Loucy (cell line): ENCODE results near the gene C1QTNF3.
"Not testable (repeated sequence)": the region's sequence is repeated elsewhere in the genome, so short reads cannot be mapped to it uniquely, and the experiment has no call there.

Experiments
- H2AFZ ChIP-seq: fragments of 200-600 bp; sonication (generic); 2 replicates; pipeline ENCODE4 v1.6.0; 2016; ENCODE audit warnings: antibody characterized with exemption, mild to moderate bottlenecking, low read length, moderate library complexity
- H3F3A ChIP-seq: fragments of 200-600 bp; 2 replicates; pipeline ENCODE4 v1.6.0; 2016; ENCODE audit warnings: antibody characterized with exemption, low read depth, mild to moderate bottlenecking
- H3K27me3 ChIP-seq: fragments of 200-600 bp; sonication (generic); 2 replicates; pipeline ENCODE4 v1.6.1; 2014; ENCODE audit warnings: low read length, mild to moderate bottlenecking; ENCODE audit not compliant: insufficient read depth, poor library complexity, severe bottlenecking
- H3K36me3 ChIP-seq: fragments of 200-600 bp; sonication (generic); 2 replicates; pipeline ENCODE4 v1.6.1; 2016; ENCODE audit warnings: low read length; ENCODE audit not compliant: insufficient read depth
- H3K4me1 ChIP-seq: fragments of 200-600 bp; sonication (generic); 2 replicates; pipeline ENCODE4 v1.5.1; 2014; ENCODE audit warnings: low read length, mild to moderate bottlenecking; ENCODE audit not compliant: insufficient read depth, poor library complexity, severe bottlenecking
- H3K4me2 ChIP-seq: fragments of 200-600 bp; sonication (generic); 2 replicates; pipeline ENCODE4 v1.6.0; 2014; ENCODE audit warnings: antibody characterized with exemption, low read length, low read depth, mild to moderate bottlenecking; ENCODE audit not compliant: poor library complexity, severe bottlenecking
- H3K4me3 ChIP-seq: fragments of 200-600 bp; sonication (generic); 2 replicates; pipeline ENCODE4 v1.5.1; 2014; ENCODE audit warnings: low read length, mild to moderate bottlenecking, mixed read lengths; ENCODE audit not compliant: poor library complexity, severe bottlenecking
- H3K79me2 ChIP-seq: fragments of 200-600 bp; sonication (generic); 2 replicates; pipeline ENCODE4 v1.6.1; 2014; ENCODE audit warnings: low read length; ENCODE audit not compliant: insufficient read depth
- H3K9ac ChIP-seq: fragments of 200-600 bp; sonication (generic); 2 replicates; pipeline ENCODE4 v1.6.0; 2014; ENCODE audit warnings: mild to moderate bottlenecking, low read depth, low read length, moderate library complexity; ENCODE audit not compliant: poor library complexity, severe bottlenecking
- H3K9me2 ChIP-seq: fragments of 200-600 bp; sonication (generic); replicated peaks from 2 replicates; pipeline ENCODE4 v1.6.1; 2016; ENCODE audit warnings: low read depth, low read length, mixed read lengths
- H3K9me3 ChIP-seq: fragments of 200-600 bp; sonication (generic); 2 replicates; pipeline ENCODE4 v1.6.1; 2014; ENCODE audit warnings: mild to moderate bottlenecking, antibody characterized with exemption, low read length, low read depth; ENCODE audit not compliant: insufficient read depth
- H4K20me1 ChIP-seq: fragments of 200-600 bp; sonication (generic); 2 replicates; pipeline ENCODE4 v1.6.0; 2014; ENCODE audit warnings: antibody characterized with exemption, low read length, mild to moderate bottlenecking; ENCODE audit not compliant: insufficient read depth, poor library complexity, severe bottlenecking
- EZH2phosphoT487 ChIP-seq: fragments of 200-600 bp; IDR thresholded peaks from 2 replicates; pipeline ENCODE4 v1.6.1; 2018; ENCODE audit warnings: antibody characterized with exemption, mild to moderate bottlenecking, moderate library complexity, borderline replicate concordance
- TF ChIP-seq, protein P1 (sequence below): fragments of 200-600 bp; sonication (generic); conservative IDR thresholded peaks from 2 replicates; pipeline ENCODE4 v1.5.1; 2014; ENCODE audit warnings: mild to moderate bottlenecking, antibody characterized with exemption, low read length

C1QTNF3 gene

DNA sequence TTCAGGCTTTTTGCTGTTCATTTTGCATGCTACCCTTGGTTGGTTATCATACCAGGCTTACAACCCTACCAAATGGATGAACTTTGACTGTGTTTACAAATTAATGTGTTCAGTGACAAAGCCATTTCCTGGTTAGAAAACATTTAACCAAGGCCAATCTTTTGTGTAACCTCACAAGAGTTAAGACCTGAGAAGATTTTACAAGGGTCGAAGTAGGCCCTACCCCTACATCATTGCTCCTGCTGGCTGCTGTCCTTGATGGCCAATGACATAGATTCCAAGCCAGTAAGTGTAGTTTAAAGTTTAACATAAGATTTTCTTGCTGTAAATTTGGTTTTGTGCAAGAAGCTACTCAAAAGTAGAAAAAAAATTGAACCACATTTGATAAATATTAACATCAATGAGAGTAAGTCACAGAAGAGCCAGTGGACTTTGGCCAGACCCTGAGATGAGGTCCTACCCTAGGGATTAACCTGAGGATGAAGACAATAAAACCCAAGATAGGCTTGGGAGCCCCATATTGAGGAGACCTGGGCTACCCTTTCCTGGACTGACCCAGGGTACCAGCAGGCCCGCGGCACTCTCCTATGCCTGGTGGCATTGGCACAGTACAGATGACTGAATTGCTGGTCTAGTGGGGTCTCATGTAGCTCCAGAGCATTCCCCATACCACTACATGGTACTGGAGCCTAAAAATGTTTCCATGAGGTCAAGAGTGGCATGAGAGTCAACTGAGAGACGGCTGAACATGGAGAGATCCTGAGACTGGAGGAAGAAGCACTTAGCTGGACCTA lies 8.3 kb downstream of the C1QTNF3 start:
- TF ChIP-seq, protein P1, sequence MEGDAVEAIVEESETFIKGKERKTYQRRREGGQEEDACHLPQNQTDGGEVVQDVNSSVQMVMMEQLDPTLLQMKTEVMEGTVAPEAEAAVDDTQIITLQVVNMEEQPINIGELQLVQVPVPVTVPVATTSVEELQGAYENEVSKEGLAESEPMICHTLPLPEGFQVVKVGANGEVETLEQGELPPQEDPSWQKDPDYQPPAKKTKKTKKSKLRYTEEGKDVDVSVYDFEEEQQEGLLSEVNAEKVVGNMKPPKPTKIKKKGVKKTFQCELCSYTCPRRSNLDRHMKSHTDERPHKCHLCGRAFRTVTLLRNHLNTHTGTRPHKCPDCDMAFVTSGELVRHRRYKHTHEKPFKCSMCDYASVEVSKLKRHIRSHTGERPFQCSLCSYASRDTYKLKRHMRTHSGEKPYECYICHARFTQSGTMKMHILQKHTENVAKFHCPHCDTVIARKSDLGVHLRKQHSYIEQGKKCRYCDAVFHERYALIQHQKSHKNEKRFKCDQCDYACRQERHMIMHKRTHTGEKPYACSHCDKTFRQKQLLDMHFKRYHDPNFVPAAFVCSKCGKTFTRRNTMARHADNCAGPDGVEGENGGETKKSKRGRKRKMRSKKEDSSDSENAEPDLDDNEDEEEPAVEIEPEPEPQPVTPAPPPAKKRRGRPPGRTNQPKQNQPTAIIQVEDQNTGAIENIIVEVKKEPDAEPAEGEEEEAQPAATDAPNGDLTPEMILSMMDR: no peak
- TF ChIP-seq EZH2phosphoT487: no peak
- H3K9me2 ChIP-seq: no peaks in the 10 kb centered on the region
- H3K79me2 ChIP-seq: no peaks in the 10 kb centered on the region
- H3K4me1 ChIP-seq: no peaks in the 10 kb centered on the region
- H3K27me3 ChIP-seq: no peaks in the 10 kb centered on the region
- no peaks in the 10 kb centered on the region for H3F3A ChIP-seq
- H3K4me3 ChIP-seq: no peak overlapping the region
- H3K36me3 ChIP-seq: peaks cover 22% of the 10 kb centered on the region; the same call in 1 of the 2 replicates
- no peak overlapping the region for H3K4me2 ChIP-seq
- H2AFZ ChIP-seq: no peak overlapping the region
- H3K9me3 ChIP-seq: no peaks in the 10 kb centered on the region
- H3K9ac ChIP-seq: no peak overlapping the region
- no peaks in the 10 kb centered on the region for H4K20me1 ChIP-seq

DNA sequence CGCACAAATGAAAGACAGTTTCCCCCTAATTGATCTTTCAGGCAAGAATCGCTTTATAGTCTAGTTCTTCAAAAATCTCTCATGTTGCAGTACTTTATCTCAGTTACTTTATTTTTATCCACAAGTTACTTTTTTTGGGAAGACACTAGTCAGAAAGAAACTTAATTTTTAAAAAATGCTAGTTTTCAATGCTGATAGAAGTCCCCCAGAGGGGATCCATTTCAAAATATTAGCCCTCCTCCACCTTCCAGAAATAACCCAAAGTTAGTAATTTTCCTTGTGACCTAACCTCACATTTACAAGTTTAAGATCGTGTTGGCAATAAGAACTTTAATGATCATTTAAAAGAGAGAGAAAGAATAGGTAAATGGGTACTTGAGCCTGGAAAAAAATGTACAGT lies 11.0 kb downstream of the C1QTNF3 start:
- Histone ChIP-seq H3K9me3 (no peaks in the 10 kb centered on the region), H3K4me1 (no peaks in the 10 kb centered on the region)
- TF ChIP-seq, protein P1: no peak

DNA sequence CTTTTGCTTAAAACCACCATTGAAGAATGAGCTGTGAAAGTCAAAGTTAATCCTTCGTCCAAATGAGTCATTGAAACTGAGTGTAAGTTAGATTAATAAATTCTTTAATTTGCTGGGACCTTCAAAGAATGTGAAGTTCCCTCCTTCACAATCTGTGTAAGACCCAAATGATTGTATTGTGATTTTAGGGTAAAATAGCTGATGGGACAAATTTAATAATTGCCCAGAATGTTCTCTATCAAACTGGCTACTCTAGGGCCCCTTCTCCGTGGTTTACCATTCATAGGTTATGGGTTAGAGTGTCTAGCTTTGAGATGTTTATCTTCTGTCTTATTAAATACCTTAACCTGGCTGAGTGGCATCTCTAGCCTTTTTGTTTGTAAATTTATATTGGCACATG lies 11.9 kb downstream of the C1QTNF3 start:
- Histone ChIP-seq H3K9me2 (no peaks in the 10 kb centered on the region), H3K4me3 (no peak overlapping the region), H3K9ac (no peak overlapping the region), H3K4me1 (no peaks in the 10 kb centered on the region), H2AFZ (no peak overlapping the region), H3K36me3 (peaks cover 31% of the 10 kb centered on the region; the same call in 1 of the 2 replicates), H3K9me3 (no peaks in the 10 kb centered on the region), H3K79me2 (no peaks in the 10 kb centered on the region), H4K20me1 (no peaks in the 10 kb centered on the region), H3K27me3 (no peaks in the 10 kb centered on the region), H3F3A (no peaks in the 10 kb centered on the region), H3K4me2 (no peak overlapping the region)
- TF ChIP-seq, protein P1: no peak
- TF ChIP-seq EZH2phosphoT487: no peak

More for the DNA sequence above, 11.0 kb downstream of the C1QTNF3 start:
- H4K20me1 ChIP-seq: no peaks in the 10 kb centered on the region
- no peaks in the 10 kb centered on the region for H3K9me2 ChIP-seq
- H3K4me2 ChIP-seq: no peak overlapping the region
- H3F3A ChIP-seq: no peaks in the 10 kb centered on the region
- no peaks in the 10 kb centered on the region for H3K27me3 ChIP-seq
- H3K9ac ChIP-seq: no peak overlapping the region
- no peaks in the 10 kb centered on the region for H3K79me2 ChIP-seq
- H2AFZ ChIP-seq: no peak overlapping the region
- H3K36me3 ChIP-seq: peaks cover 27% of the 10 kb centered on the region; the same call in 1 of the 2 replicates
- no peak overlapping the region for H3K4me3 ChIP-seq

DNA sequence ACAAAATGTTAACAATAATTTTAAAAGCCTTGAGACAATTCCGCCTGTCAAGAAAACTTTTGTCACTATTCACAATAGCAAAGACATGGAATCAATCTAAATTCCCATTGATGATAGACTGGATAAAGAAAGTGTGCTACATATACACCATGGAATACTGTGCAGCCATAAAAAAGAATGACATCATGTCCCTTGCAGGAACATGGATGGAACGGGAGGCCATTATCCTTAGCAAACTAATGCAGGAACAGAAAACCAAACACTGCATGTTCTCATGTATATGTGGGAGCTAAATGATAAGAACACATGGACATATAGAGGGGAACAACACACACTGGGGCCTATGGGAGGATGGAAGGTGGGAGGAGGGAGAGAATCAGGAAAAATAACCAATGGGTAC lies 12.4 kb downstream of the C1QTNF3 start:
- H3K27me3 ChIP-seq, H3K9ac ChIP-seq, H4K20me1 ChIP-seq, H2AFZ ChIP-seq, H3K4me2 ChIP-seq, H3K4me3 ChIP-seq, H3K9me2 ChIP-seq, H3K9me3 ChIP-seq, H3K4me1 ChIP-seq, H3F3A ChIP-seq, H3K79me2 ChIP-seq: not testable (repeated sequence)
- H3K36me3 ChIP-seq: peaks cover 34% of the 10 kb centered on the region; the same call in 1 of the 2 replicates
